Stimulated activated CD8-positive, alpha-beta memory T cell treated with anti-CD3 and anti-CD28 coated beads, Interleukin-7, amount 100 ng/mL, for 24 hours (primary cell): ENCODE measurements around the gene CFAP46.

Source experiments
- DNase-seq: peaks from one replicate; pipeline ENCODE4 v3.0.0-alpha.2; 2020; ENCODE audit warnings: low read depth

Gene CFAP46

GRCh38 chr10:132768346-132769248, 173.8 kb downstream of the CFAP46 start:
- DNase-seq: no peak

DNA sequence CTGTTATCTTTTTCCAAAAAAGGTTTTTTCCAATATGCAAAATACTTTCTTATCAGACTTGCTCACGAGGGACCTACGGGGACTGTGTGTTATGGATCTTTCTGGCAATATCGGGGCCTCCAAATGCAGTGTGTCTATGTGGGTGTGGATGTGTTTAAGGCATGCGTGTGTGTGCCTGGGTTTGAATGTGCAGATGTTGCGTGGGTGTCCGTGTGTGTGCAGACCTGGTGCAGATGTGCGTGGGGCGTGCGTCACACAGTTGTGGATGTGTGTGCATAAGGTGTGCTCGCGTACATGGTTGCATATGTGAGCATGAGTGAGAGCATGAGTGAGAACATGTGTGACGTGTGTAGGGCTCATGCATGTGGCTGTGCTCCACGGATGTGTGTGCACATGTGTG, 176.1 kb downstream of the CFAP46 start:
- no peak for DNase-seq

GRCh38 chr10:132765435-132765834, 176.9 kb downstream of the CFAP46 start:
- DNase-seq: no peak

DNA sequence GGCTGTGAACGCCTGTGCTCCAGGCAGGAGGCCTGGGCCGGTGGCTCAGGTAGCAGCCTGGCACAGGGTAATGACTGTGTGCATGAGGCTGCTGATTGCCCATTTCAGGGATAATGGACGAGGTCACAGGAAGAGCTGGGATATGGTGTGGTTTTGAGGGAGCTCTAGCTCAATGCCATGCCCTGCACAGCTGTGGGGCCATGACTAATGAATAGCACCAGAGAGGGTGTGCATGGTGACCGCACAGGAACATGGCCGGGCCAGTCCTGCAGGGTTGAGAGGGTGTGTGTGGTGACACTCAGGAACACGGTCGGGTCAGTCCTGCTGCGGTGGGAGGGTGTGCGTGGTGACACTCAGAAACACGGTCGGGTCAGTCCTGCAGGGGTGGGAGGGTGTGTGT, 178.3 kb downstream of the CFAP46 start:
- no peak for DNase-seq

- no peak for DNase-seq
Measured at GRCh38 chr10:132763545-132763944, 178.8 kb downstream of the CFAP46 start.

- no peak for DNase-seq
Measured at GRCh38 chr10:132762267-132762666, 180.1 kb downstream of the CFAP46 start.

DNA sequence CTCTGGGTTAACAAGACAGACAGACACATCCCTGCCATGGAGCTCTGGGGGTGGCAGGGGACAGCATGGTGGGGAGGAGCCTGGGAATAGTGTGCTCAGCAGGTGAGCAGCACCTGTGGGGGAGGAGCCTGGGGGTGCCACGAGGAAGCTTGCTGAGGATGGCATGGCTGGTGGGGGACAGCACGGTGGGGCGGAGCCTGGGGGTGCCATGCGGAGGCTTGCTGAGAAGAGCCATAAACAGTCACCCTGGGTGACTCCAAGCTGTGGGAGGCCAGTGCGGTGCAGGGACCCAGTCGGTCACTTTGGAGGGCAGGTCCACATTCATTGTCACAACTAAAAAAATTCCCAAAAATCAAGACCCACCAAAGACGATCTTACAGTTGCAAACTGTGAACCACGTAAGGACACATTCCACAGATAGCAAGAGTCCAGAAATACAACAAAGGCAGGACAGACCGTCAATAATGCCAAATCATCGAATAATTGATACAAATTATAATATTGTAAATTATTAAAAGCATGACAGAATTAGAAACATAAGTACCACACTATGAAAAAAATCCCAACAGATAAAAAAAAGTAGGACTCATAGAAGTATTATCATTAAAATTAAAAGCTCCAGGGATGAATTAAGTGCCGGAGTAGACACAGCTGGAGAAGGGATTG, 180.8 kb downstream of the CFAP46 start:
- no peak for DNase-seq

DNA sequence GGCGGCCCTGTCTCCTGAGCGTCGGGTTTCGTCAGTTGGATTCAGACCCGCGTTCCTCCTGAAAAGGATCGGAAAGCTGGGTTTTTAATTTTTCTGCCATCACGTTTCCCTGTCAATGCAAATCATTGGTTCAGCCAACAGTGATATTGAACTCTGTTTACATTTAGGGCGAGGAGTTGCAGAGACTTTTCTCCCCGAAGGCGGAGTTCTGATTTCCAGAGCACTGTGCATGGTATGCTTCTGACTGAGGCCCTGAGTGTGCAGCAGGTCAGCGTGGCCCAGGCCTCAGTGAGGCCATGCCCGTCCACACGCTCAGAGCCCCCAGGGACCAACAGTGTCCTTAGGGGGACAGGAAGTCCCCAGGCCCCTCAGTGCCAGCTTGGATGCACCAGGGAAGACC, 183.5 kb downstream of the CFAP46 start:
- no peak for DNase-seq
